Embryonic facial prominence (tissue), 1 donor: ENCODE measurements around the gene EDA.

Experiments used
- DNase-seq: peaks from one replicate; pipeline ENCODE4 v3.0.0-alpha.2; 2016; ENCODE audit errors: extremely low spot score

Gene EDA

GRCh38 chrX:70026112-70026850, 410.4 kb downstream of the EDA start:
- no peak for DNase-seq

- no peak for DNase-seq
Measured at GRCh38 chrX:70026851-70027200, 410.9 kb downstream of the EDA start.

- no peak for DNase-seq
Measured at GRCh38 chrX:70029863-70030262, 413.9 kb downstream of the EDA start.

DNA sequence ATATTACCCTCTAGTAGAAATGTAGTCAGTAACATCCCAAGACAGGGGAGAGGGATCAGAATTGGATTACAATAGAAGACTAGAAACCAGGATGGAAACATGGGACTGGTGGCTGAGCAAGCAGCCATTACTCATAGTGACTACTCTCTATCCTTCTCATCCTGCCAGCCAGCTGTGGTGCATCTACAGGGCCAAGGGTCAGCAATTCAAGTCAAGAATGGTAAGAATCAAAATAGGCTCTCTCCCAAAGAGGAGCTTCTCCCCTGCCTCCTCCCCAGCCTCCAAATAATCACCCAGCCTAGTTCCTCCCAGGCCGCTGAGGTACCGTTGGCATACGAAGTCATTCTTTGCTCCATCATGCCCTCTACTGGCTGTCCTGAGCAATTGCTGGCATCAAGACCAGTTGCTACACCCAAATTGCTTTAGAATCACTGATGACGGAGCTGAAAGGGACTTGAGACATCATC, 414.4 kb downstream of the EDA start:
- DNase-seq = no peak

GRCh38 chrX:70032792-70033191, 416.9 kb downstream of the EDA start:
- no peak for DNase-seq

DNA sequence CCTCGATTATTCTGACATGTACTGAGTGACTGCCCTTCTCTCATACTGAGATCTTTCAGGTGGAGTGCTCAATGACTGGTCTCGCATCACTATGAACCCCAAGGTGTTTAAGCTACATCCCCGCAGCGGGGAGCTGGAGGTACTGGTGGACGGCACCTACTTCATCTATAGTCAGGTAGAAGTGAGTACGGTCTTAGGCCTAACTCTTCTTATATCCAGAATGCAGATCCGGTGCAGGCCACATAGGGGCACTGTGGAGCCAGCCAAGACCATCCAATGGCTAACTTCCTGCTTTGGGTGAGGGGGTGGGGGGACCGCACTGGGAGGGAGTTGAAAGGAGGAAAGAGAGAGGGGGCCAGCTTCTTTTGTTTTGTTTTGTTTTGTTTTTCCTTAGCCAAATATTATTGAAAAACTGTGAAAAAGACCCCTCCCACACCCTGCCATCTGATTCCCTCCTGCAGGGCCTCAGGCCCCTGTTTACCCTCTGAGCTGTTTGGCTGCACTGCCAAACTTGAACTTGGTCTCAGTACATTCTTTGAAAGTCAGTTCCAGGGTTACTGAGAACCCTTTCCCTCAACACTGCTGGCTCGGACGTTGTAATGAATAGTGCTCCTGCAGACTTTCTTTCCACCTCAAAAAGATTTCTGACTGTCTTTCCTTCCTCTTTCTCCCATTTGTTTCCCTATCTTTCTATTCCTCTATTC, 417.6 kb downstream of the EDA start:
- no peak for DNase-seq

GRCh38 chrX:70034646-70035045, 418.7 kb downstream of the EDA start:
- DNase-seq = no peak

GRCh38 chrX:70038515-70038914, 422.6 kb downstream of the EDA start:
- DNase-seq = no peak

GRCh38 chrX:70038951-70039350, 423.0 kb downstream of the EDA start:
- DNase-seq = no peak

DNA sequence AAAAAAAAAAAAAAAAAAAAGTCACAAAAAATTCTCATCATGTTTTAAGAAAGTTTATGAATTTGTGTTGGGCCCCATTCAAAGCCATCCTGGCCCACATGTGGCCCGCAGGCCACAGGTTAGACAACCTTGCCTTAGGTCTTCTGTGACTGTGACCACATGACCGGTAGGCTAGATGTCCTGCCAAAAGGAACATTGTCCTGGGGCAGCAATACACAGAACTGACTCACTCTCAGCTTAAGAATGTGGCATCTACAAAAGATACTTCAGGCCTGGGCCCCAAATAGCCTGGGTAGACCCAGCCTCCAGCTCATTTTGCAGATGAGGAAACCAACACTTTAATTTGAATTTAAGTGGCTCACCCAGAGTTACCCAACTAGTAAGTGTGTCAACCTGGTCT, 423.8 kb downstream of the EDA start:
- DNase-seq = no peak

DNA sequence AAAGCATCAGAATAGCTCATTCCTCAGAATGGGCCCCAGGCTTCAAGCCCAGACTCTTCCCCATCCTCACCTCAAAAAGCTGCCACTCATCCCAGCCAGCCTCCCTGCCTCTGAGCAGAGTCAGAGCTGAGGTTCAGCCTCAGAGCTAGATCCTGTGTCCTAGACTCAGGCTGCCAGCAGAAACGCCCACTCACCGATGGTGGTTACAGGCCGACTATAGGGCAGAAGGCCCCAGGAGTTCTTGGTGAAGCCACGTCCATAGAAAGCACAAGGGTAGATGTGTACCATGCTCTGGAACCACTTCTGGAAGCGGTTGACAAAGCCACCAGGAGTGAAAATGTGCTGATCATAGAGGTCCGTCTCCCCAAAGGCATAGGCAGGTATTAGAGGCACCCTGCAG, 426.1 kb downstream of the EDA start:
- DNase-seq = no peak

DNA sequence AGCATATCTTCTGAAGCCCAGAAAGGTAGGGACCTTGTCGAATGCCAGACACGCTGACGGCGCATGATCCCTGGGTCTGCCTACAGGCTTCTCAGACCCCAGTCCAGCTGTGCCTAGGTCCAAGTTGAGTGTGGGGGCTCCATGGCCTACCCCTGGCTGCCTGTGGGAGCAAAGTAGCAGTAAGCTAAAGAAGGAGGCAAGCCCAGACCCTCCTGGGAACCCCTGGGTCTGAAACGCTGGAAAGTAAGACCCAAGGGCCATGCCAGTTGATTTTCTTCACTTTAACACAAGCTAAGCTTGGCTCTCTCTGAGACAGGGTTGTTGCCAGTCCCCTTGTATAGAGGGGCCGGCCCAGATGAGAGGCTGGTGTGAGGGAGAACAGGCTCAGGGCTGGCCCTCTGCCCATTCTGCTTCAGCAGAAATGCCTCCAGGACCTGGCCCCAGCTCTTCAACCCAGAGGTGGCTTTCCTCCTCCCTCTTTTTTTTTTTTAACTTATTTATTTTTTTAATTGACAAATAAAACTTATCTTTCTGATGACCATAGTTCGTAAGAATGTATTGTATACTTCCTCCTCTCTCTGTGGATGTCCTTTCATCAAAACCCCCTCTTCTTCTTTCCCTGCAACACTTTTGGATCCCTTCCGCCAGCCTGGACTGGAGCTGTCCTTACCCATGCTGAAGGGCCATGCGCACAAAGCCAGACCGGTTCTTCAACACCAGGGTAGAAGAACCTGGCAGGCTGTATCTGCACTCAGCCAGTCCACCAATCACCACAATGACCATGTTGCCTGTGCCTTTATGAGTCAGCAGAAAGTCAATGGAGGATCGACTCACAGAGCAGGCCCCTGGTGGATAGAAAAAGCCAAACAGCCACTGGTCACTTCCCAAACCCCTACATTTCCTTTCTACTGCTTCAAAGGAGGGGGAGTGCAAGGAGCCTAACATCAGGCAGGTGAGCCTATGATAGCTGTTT, 426.8 kb downstream of the EDA start:
- DNase-seq = no peak

GRCh38 chrX:70043685-70044084, 427.8 kb downstream of the EDA start:
- no peak for DNase-seq

DNA sequence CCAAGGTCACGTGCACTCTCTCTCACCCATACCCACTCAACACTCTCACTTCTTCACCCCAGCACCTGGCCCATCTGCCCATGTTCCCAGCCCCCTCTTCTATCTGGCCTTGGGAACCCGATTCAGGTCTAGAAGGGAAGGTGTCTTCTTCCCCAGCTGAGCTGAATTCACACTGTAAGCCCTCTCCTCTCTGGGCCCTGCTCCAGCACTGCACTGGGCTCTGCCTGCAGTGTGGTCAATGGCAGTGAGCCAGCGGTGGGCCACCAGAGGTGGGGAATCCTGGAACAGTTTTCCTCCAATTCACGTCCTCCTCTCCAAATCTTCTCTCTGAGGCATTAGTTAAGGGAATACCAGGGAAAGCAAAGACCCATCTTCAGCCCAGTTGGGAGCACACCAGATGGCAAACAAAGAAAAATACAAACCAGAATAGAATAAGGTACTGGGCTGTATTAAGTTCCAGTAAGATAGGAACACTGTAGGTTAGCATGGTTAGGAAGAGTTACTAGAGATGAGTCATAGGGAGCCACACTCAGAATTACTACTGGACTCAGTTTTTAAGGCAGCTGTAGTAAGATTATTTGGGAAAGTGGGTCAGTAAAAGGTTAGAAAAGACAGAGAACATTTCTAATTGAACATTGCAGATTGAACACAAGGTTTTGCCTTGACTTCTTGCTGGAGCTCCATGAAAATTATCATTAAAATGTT, 428.8 kb downstream of the EDA start:
- no peak for DNase-seq

DNA sequence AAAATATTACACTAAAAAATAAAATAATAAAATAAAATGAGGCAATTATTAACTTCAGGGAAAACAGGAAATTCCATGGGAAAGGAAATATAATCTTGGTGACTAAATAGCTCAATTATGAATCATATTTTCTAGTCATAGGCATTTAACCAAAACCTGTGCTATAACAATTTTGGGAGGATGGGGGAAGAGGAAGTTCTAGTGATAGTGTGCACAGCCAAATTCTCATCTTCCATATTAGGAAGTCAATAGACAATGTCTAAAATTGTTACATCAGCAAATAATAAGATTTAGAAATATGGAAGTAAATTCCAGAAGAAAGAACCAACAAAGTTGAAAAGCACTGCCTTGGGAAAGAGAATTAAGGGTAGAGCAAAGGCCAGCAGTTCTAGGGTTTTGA, 431.1 kb downstream of the EDA start:
- DNase-seq = no peak

- DNase-seq = no peak
Measured at GRCh38 chrX:70049406-70049805, 433.5 kb downstream of the EDA start.

DNA sequence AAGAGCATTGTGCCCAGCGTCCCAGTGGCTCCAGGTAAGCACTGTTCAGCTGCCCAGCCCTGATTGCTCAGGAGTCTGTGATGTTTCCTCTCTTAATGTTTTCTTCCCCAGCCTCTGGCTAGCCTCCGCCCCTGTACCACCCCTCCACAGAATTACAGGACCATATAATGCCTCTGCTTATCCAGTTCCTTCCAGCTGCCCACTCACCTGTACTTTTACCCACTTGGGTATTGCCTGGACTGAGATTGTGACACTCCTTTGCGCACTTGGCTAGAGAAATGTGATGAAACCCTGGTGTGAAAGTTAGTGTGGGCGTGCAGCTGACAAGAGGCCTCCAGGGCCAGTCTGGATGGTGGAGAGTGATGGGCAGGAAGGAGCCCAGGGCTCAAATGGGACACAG, 434.0 kb downstream of the EDA start, which contains the start of gene AWAT2:
Gene AWAT2, minus strand, starts transcription at position 14 of the 400 bp plus-strand sequence. Its CDS starts 6 bp downstream, at position 8.
- no peak for DNase-seq

DNA sequence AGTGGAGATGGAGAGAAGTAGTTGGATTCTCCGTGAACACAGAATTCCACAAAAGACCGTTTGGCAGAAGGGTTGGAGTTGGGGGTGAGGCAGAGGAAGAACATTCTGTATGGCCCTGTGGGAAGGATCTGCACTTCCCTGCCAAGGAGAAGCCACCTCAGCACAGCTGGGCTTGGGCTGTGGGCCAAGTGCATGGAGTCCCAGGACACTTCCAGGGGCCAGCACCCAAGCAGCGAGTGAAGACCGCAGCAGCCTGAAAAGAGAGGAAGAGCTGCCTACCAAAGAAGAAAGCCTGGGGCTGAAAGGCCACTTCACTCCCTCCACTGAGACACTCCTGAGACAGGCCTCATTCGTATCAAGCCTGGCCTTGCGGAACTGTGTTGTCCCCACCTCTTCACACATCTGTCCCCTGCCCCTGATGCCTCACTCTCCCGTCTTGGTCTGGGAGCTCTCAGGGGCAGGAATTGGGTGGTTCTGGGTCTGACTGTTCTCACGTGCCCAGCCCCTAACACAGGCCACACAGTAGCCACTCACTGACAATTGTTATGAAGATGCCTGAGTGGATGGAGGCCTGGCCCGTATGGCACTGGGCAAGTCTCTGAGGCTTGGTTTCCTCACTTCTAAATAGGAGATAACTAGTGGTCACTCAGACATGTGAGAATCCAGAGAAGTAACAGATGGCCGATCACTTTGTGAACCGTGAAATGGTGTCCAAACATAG, 437.1 kb downstream of the EDA start:
- DNase-seq = no peak

GRCh38 chrX:70054391-70054790, 438.5 kb downstream of the EDA start:
- DNase-seq = no peak

- DNase-seq = no peak
Measured at GRCh38 chrX:70062076-70062475, 446.2 kb downstream of the EDA start, which contains the start of gene OTUD6A. Gene OTUD6A (plus strand): TSS chrX:70062457. CDS start chrX:70062525, 68 bp downstream.
